Gastrocnemius medialis (tissue), 4 donors: ENCODE results near the gene GNAS-AS1. TPM values are rescaled to one million over a fixed set of nuclear protein-coding genes. Genes with fewer than 3 reads are reported as not detected.
A peak's percentile ranks its signal among the peaks of the same experiment; 100 is the strongest.

Experiments
- ATAC-seq, 2 donors: fragments of 150-250 bp; one replicate each; pipeline ENCODE4 v1.9.1; 2016
- DNase-seq, 2 donors: peaks; one replicate each; pipeline ENCODE4 v3.0.0-alpha.2; 2019
- H3K27ac ChIP-seq, 4 donors: fragments of 200-600 bp; sonication (generic); 1 replicate in 1 of 4; 2 replicates in 3 of 4; pipeline ENCODE4 v1.5.1; 2016 to 2018; ENCODE audit warnings: mild to moderate bottlenecking in 2 of 4, moderate library complexity in 1 of 4
- H3K27me3 ChIP-seq, 3 donors: fragments of 200-600 bp; sonication (generic) in 2 of 3; 1 replicate in 1 of 3; 2 replicates in 2 of 3; pipeline versions ENCODE4 v1.5.1 to v1.6.0; 2016 to 2019; ENCODE audit warnings: mild to moderate bottlenecking in 1 of 3, moderate library complexity in 1 of 3
- H3K36me3 ChIP-seq, 2 donors: fragments of 200-600 bp; sonication (generic) in 1 of 2; one replicate each; pipeline ENCODE4 v1.5.1; 2017 to 2018
- H3K4me1 ChIP-seq, 2 donors: fragments of 200-600 bp; sonication (generic) in 1 of 2; one replicate each; pipeline ENCODE4 v1.5.1; 2016 to 2017; ENCODE audit warnings: mild to moderate bottlenecking in 2 of 2
- H3K4me3 ChIP-seq, 4 donors: fragments of 200-600 bp; sonication (generic) in 3 of 4; 1 replicate in 1 of 4; 2 replicates in 3 of 4; pipeline ENCODE4 v1.5.1; 2016 to 2019; ENCODE audit warnings: mild to moderate bottlenecking in 2 of 4
- H3K9me3 ChIP-seq, 3 donors: fragments of 200-600 bp; sonication (generic) in 2 of 3; 1 replicate in 1 of 3; 2 replicates in 2 of 3; pipeline ENCODE4 v1.5.1; 2016 to 2019
- POLR2A ChIP-seq, 2 donors: fragments of 450-650 bp; IDR thresholded peaks; one replicate each; pipeline ENCODE4 v1.6.1; 2017; ENCODE audit warnings: antibody characterized with exemption in 2 of 2, mild to moderate bottlenecking in 2 of 2, moderate library complexity in 2 of 2
- in situ Hi-C, 4 donors: fragments of 200-750 bp; cut with MboI; loops; one replicate each; pipeline versions ENCODE4 v1.15.0 to v1.8.0; 2017; ENCODE audit warnings: low sequenced_read_pairs in 4 of 4
- intact Hi-C: fragments of 100-400 bp; cut with DNase I; formaldehyde crosslinking; loops from one replicate; pipeline ENCODE4 v1.15.1; 2023; ENCODE audit warnings: low total_unique reads
- total RNA-seq, 4 donors: library from RNA; depleted of rRNA; stranded (reverse); fragments of >200 nt; gene quantifications; one replicate each; pipeline versions ENCODE4 v1.1.0 to v1.2.3, GENCODE V29; 2016
- TF ChIP-seq, protein P1 (sequence below), 5 experiments: fragments of 450-650 bp in 3 of 5; fragments of 200-600 bp in 2 of 5; sonication (generic) in 2 of 5; IDR thresholded peaks in 4 of 5; conservative IDR thresholded peaks in 1 of 5; 1 replicate in 4 of 5; 2 replicates in 1 of 5; pipeline ENCODE4 v1.5.1; 2016 to 2019; ENCODE audit warnings: antibody characterized with exemption in 5 of 5, mild to moderate bottlenecking in 3 of 5, moderate library complexity in 3 of 5

Gene GNAS-AS1
- total RNA-seq, 4 donors from 2014 or later = not detected

DNA sequence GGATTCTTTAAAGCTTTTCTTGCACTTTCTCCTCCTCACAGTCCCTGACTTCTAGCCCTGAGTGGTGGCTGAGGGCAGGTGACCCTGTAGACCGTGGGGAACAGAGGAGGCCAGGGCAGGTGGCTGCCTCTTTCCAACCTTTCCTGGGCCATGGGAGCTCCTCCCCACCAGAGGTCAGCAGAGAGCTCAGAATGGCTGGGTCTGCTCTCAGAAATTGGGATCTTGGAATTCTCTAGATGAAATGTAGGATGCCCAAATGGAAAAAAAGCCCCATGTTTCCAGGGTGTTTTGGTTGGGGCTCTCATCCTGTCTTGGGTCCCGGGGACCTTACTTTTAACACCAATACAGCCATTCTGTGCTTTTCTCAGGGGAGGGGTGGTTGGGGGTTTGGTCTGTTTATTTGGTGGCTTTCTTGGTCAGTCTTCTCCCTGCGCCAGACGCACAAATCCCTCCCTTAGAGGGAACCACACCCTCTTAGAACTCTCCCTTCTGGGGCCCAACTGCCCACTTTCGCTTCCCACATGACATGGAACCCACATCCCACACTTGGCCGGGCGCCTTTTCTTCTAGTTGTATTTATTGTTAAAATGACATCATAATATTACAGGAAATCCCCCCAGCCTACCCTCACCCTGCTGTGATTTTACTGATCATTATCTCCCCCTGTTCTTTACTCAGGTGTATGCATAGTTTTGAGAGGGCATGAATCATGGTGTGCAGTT, 19.8 kb upstream of the GNAS-AS1 start:
- TF ChIP-seq POLR2A (IDR thresholded peaks at IDR 0.05) = no peak
- TF ChIP-seq, protein P1, sequence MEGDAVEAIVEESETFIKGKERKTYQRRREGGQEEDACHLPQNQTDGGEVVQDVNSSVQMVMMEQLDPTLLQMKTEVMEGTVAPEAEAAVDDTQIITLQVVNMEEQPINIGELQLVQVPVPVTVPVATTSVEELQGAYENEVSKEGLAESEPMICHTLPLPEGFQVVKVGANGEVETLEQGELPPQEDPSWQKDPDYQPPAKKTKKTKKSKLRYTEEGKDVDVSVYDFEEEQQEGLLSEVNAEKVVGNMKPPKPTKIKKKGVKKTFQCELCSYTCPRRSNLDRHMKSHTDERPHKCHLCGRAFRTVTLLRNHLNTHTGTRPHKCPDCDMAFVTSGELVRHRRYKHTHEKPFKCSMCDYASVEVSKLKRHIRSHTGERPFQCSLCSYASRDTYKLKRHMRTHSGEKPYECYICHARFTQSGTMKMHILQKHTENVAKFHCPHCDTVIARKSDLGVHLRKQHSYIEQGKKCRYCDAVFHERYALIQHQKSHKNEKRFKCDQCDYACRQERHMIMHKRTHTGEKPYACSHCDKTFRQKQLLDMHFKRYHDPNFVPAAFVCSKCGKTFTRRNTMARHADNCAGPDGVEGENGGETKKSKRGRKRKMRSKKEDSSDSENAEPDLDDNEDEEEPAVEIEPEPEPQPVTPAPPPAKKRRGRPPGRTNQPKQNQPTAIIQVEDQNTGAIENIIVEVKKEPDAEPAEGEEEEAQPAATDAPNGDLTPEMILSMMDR (IDR thresholded peaks at IDR 0.05 in 4 of 5, conservative IDR thresholded peaks at IDR 0.05 in 1 of 5) = peak; percentile 67 to 89 (median 86)
- DNase-seq = peak; percentile 38 to 52
- Histone ChIP-seq H3K4me1 (no peaks in the 10 kb centered on the region), H3K27ac (no peak overlapping the region), H3K27me3 (no peaks in the 10 kb centered on the region), H3K4me3 (no peak overlapping the region), H3K36me3 (no peaks in the 10 kb centered on the region), H3K9me3 (no peaks in the 10 kb centered on the region)
- ATAC-seq = peak; percentile 68 to 85
- intact Hi-C loops = loop anchor here (1.0 to 5.0 kb wide), 4 partner anchors 172 to 352 kb away; partner anchors contain the start of gene PRELID3B
- in situ Hi-C loops = loop anchor here (5.0 to 25.0 kb wide), 6 partner anchors 112 to 633 kb away; partner anchors contain the start of genes ANKRD60 (in 1 of the 4) and NELFCD (in 1 of the 4)

- no peak for DNase-seq
- Histone ChIP-seq H3K4me3 (no peak overlapping the region), H3K36me3 (no peaks in the 10 kb centered on the region), H3K27me3 (no peaks in the 10 kb centered on the region), H3K27ac (no peak overlapping the region), H3K9me3 (no peaks in the 10 kb centered on the region), H3K4me1 (no peaks in the 10 kb centered on the region)
- in situ Hi-C loops = loop anchor here (5.0 to 25.0 kb wide), 7 partner anchors 113 to 632 kb away; partner anchors contain the start of genes ANKRD60 (in 1 of the 4) and NELFCD (in 1 of the 4)
- no peak for ATAC-seq
- TF ChIP-seq, protein P1 (IDR thresholded peaks at IDR 0.05 in 4 of 5, conservative IDR thresholded peaks at IDR 0.05 in 1 of 5) = no peak
- TF ChIP-seq POLR2A (IDR thresholded peaks at IDR 0.05) = no peak
- intact Hi-C loops = loop anchor here (1.0 to 5.0 kb wide), 5 partner anchors 173 to 628 kb away; partner anchors contain the start of gene PRELID3B
Measured at GRCh38 chr20:58869662-58870227, 19.0 kb upstream of the GNAS-AS1 start.

DNA sequence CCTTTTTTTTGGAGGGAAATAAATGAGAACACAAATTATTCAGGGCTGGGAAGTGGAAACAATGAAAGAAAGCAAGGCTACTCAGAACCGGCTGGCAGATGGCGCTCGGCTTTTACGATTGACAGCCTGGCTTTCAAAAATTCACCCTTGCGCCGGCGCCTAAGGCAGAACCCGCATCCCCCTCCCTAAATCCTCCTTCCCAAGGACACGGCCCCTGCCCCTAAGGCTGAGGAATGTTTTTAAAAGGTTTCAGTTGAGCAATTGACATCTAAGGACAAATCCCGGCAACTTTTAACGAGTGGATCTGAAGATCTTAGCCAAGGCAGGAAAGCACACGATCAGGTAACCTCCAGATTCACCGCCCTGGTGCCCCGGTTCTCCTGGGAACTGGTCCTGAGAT, 18.1 kb upstream of the GNAS-AS1 start:
- DNase-seq (no peak), ATAC-seq (no peak)
- no peaks in the 10 kb centered on the region for H3K4me1 ChIP-seq
- H3K27me3 ChIP-seq = no peaks in the 10 kb centered on the region
- H3K9me3 ChIP-seq = no peaks in the 10 kb centered on the region
- H3K27ac ChIP-seq = no peak overlapping the region
- in situ Hi-C loops (loop anchor here in 3 of 4 donors (5.0 to 25.0 kb wide), 4 partner anchors 349 to 631 kb away; partner anchors contain the start of gene ANKRD60 (in 1 of the 3)), intact Hi-C loops (loop anchor here (5.0 kb wide), 1 partner anchor 629 kb away; no protein-coding TSS in a partner anchor)
- H3K4me3 ChIP-seq = no peak overlapping the region
- TF ChIP-seq, protein P1 (IDR thresholded peaks at IDR 0.05 in 4 of 5, conservative IDR thresholded peaks at IDR 0.05 in 1 of 5) = peak in 2 of 5 experiments; percentile 18 to 36
- no peak for TF ChIP-seq POLR2A (IDR thresholded peaks at IDR 0.05)
- no peaks in the 10 kb centered on the region for H3K36me3 ChIP-seq

GRCh38 chr20:58867211-58867610, 16.5 kb upstream of the GNAS-AS1 start:
- H3K9me3 ChIP-seq = no peaks in the 10 kb centered on the region
- H3K4me1 ChIP-seq = no peaks in the 10 kb centered on the region
- H3K27me3 ChIP-seq = no peaks in the 10 kb centered on the region
- H3K4me3 ChIP-seq = no peak overlapping the region
- intact Hi-C loops = loop anchor here (5.0 kb wide), 1 partner anchor 630 kb away; no protein-coding TSS in a partner anchor
- H3K36me3 ChIP-seq = no peaks in the 10 kb centered on the region
- ATAC-seq (peak; percentile 29 to 55), DNase-seq (no peak)
- H3K27ac ChIP-seq = no peak overlapping the region
- in situ Hi-C loops = loop anchor here in 3 of 4 donors (5.0 to 25.0 kb wide), 4 partner anchors 350 to 630 kb away; partner anchors contain the start of gene ANKRD60 (in 1 of the 3)
- TF ChIP-seq, protein P1 (IDR thresholded peaks at IDR 0.05 in 4 of 5, conservative IDR thresholded peaks at IDR 0.05 in 1 of 5) = no peak
- TF ChIP-seq POLR2A (IDR thresholded peaks at IDR 0.05) = no peak
